HepG2 (cell line): ENCODE results near the gene PLCB1. TPM values are rescaled to one million over a fixed set of nuclear protein-coding genes. Genes with fewer than 3 reads are reported as not detected.

Source experiments
- ATAC-seq: fragments of 200-7000 bp; cut with Tn5 transposase; 3 replicates; pipeline ENCODE4 v1.9.1; 2020; ENCODE audit warnings: mild to moderate bottlenecking, moderate library complexity
- BruUV-seq: library from RNA; stranded (reverse); fragments of 400-500 nt; replicated peaks from 2 replicates; lab custom pipeline; 2021; lab: Mats Ljungman, UMichigan
- CTCF ChIA-PET: fragments of 300-600 bp; formaldehyde crosslinking; extraction: SDS; loops from one replicate; lab custom pipeline; 2021; ENCODE audit warnings: low total read pairs, inconsistent platforms, low intra/inter-chr PET ratio; lab: Yijun Ruan, JAX
- POLR2A ChIA-PET: fragments of 350-600 bp; sonication (Branson Sonifier 250); formaldehyde crosslinking; loops from one replicate; lab custom pipeline; 2020; ENCODE audit warnings: antibody characterized with exemption, inconsistent platforms; lab: Yijun Ruan, JAX
- DNase-seq: peaks from one replicate; pipeline ENCODE4 v3.0.0-alpha.2; 2015; ENCODE audit warnings: low spot score
- FAIRE-seq: peaks from 3 replicates; lab custom pipeline; 2011; peaks lifted over from hg19 to GRCh38; lab: Jason Lieb, UNC
- H2AFZ ChIP-seq: one replicate; pipeline ENCODE4 v1.6.1; 2011; ENCODE audit warnings: low read length, inconsistent platforms
- H3K27ac ChIP-seq: fragments of 300-600 bp; 3 replicates; pipeline ENCODE4 v1.8.0; 2011; ENCODE audit warnings: mixed run types, mild to moderate bottlenecking, mixed read lengths, low read length, inconsistent platforms; ENCODE audit not compliant: insufficient read depth; ENCODE audit errors: extremely low read length
- H3K27me3 ChIP-seq, 2 experiments: fragments of 200-600 bp in 1 of 2; 2 replicates in 1 of 2; 3 replicates in 1 of 2; pipeline versions ENCODE4 v1.6.0 to v1.8.0; 2011; ENCODE audit warnings: low read length in 2 of 2, mild to moderate bottlenecking in 2 of 2, moderate library complexity in 2 of 2, inconsistent platforms in 1 of 2; ENCODE audit not compliant: insufficient read depth in 2 of 2, control insufficient read depth in 1 of 2
- H3K36me3 ChIP-seq, 2 experiments: fragments of 200-600 bp in 1 of 2; replicated peaks in 1 of 2; 2 replicates in 1 of 2; 3 replicates in 1 of 2; pipeline versions ENCODE4 v1.5.1 to v1.8.0; 2011; ENCODE audit warnings: low read length in 2 of 2, inconsistent platforms in 1 of 2; ENCODE audit not compliant: insufficient read depth in 2 of 2, control insufficient read depth in 1 of 2
- H3K4me1 ChIP-seq: 2 replicates; pipeline ENCODE4 v1.5.1; 2012; ENCODE audit warnings: low read length, inconsistent platforms; ENCODE audit not compliant: insufficient read depth
- H3K4me2 ChIP-seq: 2 replicates; pipeline ENCODE4 v1.6.0; 2011; ENCODE audit warnings: low read depth, low read length, inconsistent platforms
- H3K4me3 ChIP-seq, 3 experiments: fragments of 200-600 bp in 1 of 3; sonication (generic), shearing (Covaris generic) in 1 of 3; replicated peaks in 1 of 3; 2 replicates each; pipeline ENCODE4 v1.5.1; 2011 to 2016; ENCODE audit warnings: low read length in 3 of 3, inconsistent platforms in 2 of 3, low read depth in 2 of 3, mild to moderate bottlenecking in 2 of 3, control low read depth in 1 of 3, mixed read lengths in 1 of 3; ENCODE audit not compliant: insufficient read depth in 1 of 3
- H3K79me2 ChIP-seq: one replicate; pipeline ENCODE4 v1.6.1; 2011; ENCODE audit warnings: low read length, inconsistent platforms; ENCODE audit not compliant: insufficient read depth
- H3K9ac ChIP-seq: 2 replicates; pipeline ENCODE4 v1.6.0; 2011; ENCODE audit warnings: mild to moderate bottlenecking, low read depth, low read length, inconsistent platforms; ENCODE audit not compliant: insufficient read depth
- H3K9me3 ChIP-seq: 2 replicates; pipeline ENCODE4 v1.5.1; 2012; ENCODE audit warnings: mild to moderate bottlenecking, low read length
- H4K20me1 ChIP-seq: 2 replicates; pipeline ENCODE4 v1.6.0; 2011; ENCODE audit warnings: inconsistent platforms, mild to moderate bottlenecking, low read length, moderate library complexity; ENCODE audit not compliant: insufficient read depth
- ETV5 ChIP-seq: IDR thresholded peaks from 2 replicates; pipeline ENCODE4 v1.6.1; 2018; ENCODE audit warnings: missing biosample characterization, missing genetic modification reagents, inconsistent platforms, borderline replicate concordance
- MEIS2 ChIP-seq: sonication (generic); formaldehyde crosslinking; IDR thresholded peaks from 2 replicates; pipeline ENCODE4 v1.9.0; 2021; ENCODE audit warnings: mild to moderate bottlenecking, missing genetic modification reagents
- MIXL1 ChIP-seq: IDR thresholded peaks from 2 replicates; pipeline ENCODE4 v1.6.1; 2016
- NKX3-1 ChIP-seq: sonication (generic); formaldehyde crosslinking; IDR thresholded peaks from 2 replicates; pipeline ENCODE4 v1.5.0; 2020; ENCODE audit warnings: missing genetic modification reagents
- SIN3B ChIP-seq: fragments of 150-350 bp; IDR thresholded peaks from 2 replicates; pipeline ENCODE4 v1.6.1; 2014; ENCODE audit warnings: low read length
- SOX6 ChIP-seq, 2 experiments: fragments of 450-650 bp in 1 of 2; sonication (generic) in 1 of 2; formaldehyde crosslinking in 1 of 2; IDR thresholded peaks; 2 replicates each; pipeline versions ENCODE4 v1.4.0 to v1.6.1; 2017 to 2020; ENCODE audit warnings: antibody characterized with exemption in 1 of 2, mild to moderate bottlenecking in 1 of 2, missing genetic modification reagents in 1 of 2
- WIZ ChIP-seq: sonication (generic); formaldehyde crosslinking; IDR thresholded peaks from 2 replicates; pipeline ENCODE4 v1.5.1; 2020; ENCODE audit warnings: mild to moderate bottlenecking, missing genetic modification reagents
- ZNF44 ChIP-seq: sonication (generic); formaldehyde crosslinking; IDR thresholded peaks from 2 replicates; pipeline ENCODE4 v1.5.1; 2020; ENCODE audit warnings: mild to moderate bottlenecking, missing genetic modification reagents
- ZNF552 ChIP-seq: sonication (generic); formaldehyde crosslinking; IDR thresholded peaks from 2 replicates; pipeline ENCODE4 v1.9.0; 2022; ENCODE audit warnings: missing genetic modification reagents, mild to moderate bottlenecking, borderline replicate concordance
- ZSCAN22 ChIP-seq: sonication (generic); formaldehyde crosslinking; IDR thresholded peaks from 2 replicates; pipeline ENCODE4 v1.4.0; 2020; ENCODE audit warnings: mild to moderate bottlenecking, missing genetic modification reagents
- WGBS: methylation state at CpG from one replicate; pipeline ENCODE4 v1.1.6; 2017; ENCODE audit warnings: low lambda C conversion rate; 5-methylcytosine and 5-hydroxymethylcytosine counted together
- in situ Hi-C: cut with HindIII; loops from 2 replicates; pipeline ENCODE4 v1.10.0; 2017; ENCODE audit warnings: low pct_unique_long_range_greater_than_20kb; ENCODE audit not compliant: extremely low pct_ligation_motif_present
- intact Hi-C: fragments of 100-400 bp; cut with micrococcal nuclease; formaldehyde crosslinking; loops from one replicate; pipeline ENCODE4 v1.10.0; 2022; ENCODE audit not compliant: unreplicated experiment
- polyA plus RNA-seq, 8 experiments: library from polyadenylated mRNA; depleted of rRNA in 3 of 8; stranded (reverse) in 7 of 8; unstranded in 1 of 8; fragments of >200 nt; fragmentation: Illumina TruSeq in 4 of 8; extraction: Trizol in 4 of 8; gene quantifications; 2 replicates each; pipeline versions ENCODE4 v1.2.1 to v1.2.3, GENCODE V29; 2011 to 2016; ENCODE audit warnings: low read depth in 4 of 8, missing spikeins in 1 of 8, mixed read lengths in 1 of 8; ENCODE audit not compliant: insufficient read depth in 1 of 8
- total RNA-seq, 5 experiments: library from RNA; depleted of rRNA; stranded (reverse); fragments of >200 nt; fragmentation: Illumina TruSeq; extraction: Trizol; gene quantifications; 2 replicates each; pipeline ENCODE4 v1.2.3, GENCODE V29; 2016; ENCODE audit warnings: low read depth in 1 of 5
- TF ChIP-seq, protein P1 (sequence below): IDR thresholded peaks from 2 replicates; pipeline ENCODE4 v1.6.1; 2016; ENCODE audit warnings: missing biosample characterization, missing genetic modification reagents, low read depth

The PLCB1 gene
- total and polyA plus RNA-seq, 2 of the 13 experiments (the other 11 are each of a cell fraction or from before 2014, with no cell fraction given), result 42.4 to 55.9 TPM

DNA sequence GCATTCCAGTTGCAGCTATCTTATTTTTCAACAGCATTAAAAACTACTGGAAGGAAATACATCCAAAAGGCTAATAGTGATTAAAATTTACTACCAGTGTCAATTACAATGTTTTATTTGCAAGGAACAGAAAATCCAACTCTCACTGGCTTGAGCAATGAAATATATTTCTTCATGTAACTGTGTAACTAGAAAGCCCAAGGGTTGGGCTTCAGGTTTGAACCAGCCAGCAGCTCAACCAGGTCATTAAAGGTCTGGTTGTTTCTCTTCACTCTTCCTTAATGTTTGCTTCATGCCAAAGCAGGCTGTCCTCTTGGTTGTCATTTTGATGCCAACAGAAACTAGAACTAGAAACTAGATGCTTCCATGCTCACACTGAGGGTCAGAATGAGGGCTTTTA lies 437.7 kb downstream of the PLCB1 start:
- TF ChIP-seq, protein P1, sequence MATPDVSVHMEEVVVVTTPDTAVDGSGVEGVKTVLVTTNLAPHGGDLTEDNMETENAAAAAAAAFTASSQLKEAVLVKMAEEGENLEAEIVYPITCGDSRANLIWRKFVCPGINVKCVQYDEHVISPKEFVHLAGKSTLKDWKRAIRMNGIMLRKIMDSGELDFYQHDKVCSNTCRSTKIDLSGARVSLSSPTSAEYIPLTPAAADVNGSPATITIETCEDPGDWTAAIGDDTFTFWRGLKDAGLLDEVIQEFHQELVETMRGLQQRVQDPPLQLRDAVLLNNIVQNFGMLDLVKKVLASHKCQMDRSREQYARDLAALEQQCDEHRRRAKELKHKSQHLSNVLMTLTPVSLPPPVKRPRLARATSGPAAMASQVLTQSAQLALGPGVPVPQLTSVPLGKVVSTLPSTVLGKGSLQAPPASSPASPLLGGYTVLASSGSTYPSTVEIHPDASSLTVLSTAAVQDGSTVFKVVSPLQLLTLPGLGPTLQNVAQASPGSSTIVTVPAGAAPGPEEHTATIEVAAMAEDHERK (CRISPR knock-in tag), result no peak
- no peak for TF ChIP-seq MEIS2
- TF ChIP-seq ZNF552 (CRISPR knock-in tag), result no peak
- Histone ChIP-seq H3K27ac (no peak overlapping the region), H3K4me2 (no peak overlapping the region), H3K4me1 (peaks cover 15% of the 10 kb centered on the region), H3K9me3 (no peaks in the 10 kb centered on the region), H2AFZ (no peak overlapping the region), H3K79me2 (no peaks in the 10 kb centered on the region), H3K27me3 (no peaks in the 10 kb centered on the region), H3K9ac (no peak overlapping the region), H3K4me3 (no peak overlapping the region), H4K20me1 (no peaks in the 10 kb centered on the region), H3K36me3 (peaks cover 0 to 1% of the 10 kb centered on the region in 2 experiments; a peak in 1 of 5 replicates)
- ChIA-PET POLR2A (no interaction called here), CTCF (no interaction called here)
- no TSS peak for BruUV-seq
- intact Hi-C loops, result no loop called here
- DNase-seq, result no peak
- no peak for FAIRE-seq
- no peak for ATAC-seq
- in situ Hi-C loops, result no loop called here

DNA sequence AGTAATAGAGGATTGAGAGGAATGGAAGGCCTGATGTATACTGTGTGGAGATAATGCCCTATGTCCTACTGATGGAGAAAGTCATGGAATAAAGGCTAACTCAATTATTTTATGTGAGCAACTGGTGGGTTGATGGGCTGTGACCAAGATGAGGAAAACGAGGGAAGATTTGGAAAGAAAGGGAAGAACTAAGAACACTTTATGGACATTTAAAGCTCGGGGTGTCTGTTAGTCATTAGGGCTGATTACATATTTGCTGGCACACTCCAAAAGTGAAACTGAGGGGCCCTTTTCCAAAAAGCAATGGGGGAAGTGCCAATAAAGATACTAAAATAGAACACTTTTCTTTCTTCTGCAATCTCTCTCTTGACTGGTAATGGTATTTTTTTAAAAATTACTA lies 439.5 kb downstream of the PLCB1 start:
- Histone ChIP-seq H2AFZ (no peak overlapping the region), H3K4me3 (no peak overlapping the region), H4K20me1 (no peaks in the 10 kb centered on the region), H3K4me2 (no peak overlapping the region), H3K9me3 (no peaks in the 10 kb centered on the region), H3K79me2 (no peaks in the 10 kb centered on the region), H3K9ac (no peak overlapping the region), H3K27me3 (no peaks in the 10 kb centered on the region), H3K27ac (no peak overlapping the region), H3K36me3 (peaks cover 0 to 1% of the 10 kb centered on the region in 2 experiments; a peak in 1 of 5 replicates), H3K4me1 (peaks cover 15% of the 10 kb centered on the region)
- in situ Hi-C loops (no loop called here), intact Hi-C loops (no loop called here)
- CTCF ChIA-PET, result no interaction called here
- WGBS, result 96% methylated on average over 2 of the region's 2 CpGs
- TF ChIP-seq SOX6 (IDR thresholded peaks at IDR 0.05), result no peak
- TF ChIP-seq SOX6 (CRISPR knock-in tag; IDR thresholded peaks at IDR 0.05), result no peak
- no peak for TF ChIP-seq SIN3B
- TF ChIP-seq NKX3-1 (CRISPR knock-in tag), result no peak
- TF ChIP-seq MIXL1, result no peak
- TF ChIP-seq WIZ (CRISPR knock-in tag), result no peak
- TF ChIP-seq ETV5 (CRISPR knock-in tag), result no peak
- no peak for TF ChIP-seq ZSCAN22 (CRISPR knock-in tag)
- TF ChIP-seq ZNF44, result no peak
- POLR2A ChIA-PET, result no interaction called here
- DNase-seq (no peak), FAIRE-seq (no peak), ATAC-seq (no peak)
- BruUV-seq, result no TSS peak
